HG03095 (cell line): Measurements from ENCODE around the gene EIF4EBP2.

Experiments
- ATAC-seq: cut with Tn5 transposase; IDR thresholded peaks from one replicate; pipeline ENCODE4 v1.9.1; 2021; ENCODE audit warnings: moderate library complexity; ENCODE audit not compliant: unreplicated experiment

EIF4EBP2 gene

DNA sequence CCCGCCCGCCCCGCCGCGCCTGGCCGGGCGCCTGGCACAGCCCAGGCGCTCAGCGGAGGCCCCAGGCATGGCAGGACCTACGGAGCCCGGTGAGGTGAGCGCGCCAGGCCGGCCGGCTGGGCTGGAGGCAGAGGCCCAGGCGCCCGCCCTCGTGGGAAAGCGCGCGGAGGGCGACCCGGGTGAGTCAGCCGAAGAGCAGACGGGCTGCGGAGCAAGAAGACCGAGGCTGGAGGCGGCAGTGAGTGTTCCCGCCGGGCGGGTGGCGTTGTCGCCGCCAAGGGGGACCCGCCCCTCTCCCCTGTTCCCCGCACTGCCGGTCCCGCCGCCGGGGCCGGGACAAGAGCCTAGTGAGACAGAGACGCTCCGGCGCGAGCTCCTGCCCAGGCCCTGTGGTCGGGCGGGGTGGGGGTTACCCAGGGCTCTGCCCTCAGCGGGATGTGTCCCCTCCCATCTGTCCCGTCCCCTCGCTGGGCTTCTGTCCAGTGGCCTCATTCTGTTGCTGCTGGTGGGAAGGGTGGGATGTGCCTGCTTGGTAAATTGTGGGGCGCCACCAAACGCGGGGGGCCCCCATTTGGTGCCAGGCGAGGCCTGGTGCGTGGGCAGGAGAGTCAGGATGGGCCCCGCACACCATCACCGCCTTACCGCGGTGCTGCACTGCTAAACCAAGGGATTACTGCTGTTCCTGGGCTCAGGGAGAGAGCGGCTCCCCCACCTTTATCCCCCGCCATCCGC, 54.5 kb downstream of the EIF4EBP2 start:
- ATAC-seq, result no peak

DNA sequence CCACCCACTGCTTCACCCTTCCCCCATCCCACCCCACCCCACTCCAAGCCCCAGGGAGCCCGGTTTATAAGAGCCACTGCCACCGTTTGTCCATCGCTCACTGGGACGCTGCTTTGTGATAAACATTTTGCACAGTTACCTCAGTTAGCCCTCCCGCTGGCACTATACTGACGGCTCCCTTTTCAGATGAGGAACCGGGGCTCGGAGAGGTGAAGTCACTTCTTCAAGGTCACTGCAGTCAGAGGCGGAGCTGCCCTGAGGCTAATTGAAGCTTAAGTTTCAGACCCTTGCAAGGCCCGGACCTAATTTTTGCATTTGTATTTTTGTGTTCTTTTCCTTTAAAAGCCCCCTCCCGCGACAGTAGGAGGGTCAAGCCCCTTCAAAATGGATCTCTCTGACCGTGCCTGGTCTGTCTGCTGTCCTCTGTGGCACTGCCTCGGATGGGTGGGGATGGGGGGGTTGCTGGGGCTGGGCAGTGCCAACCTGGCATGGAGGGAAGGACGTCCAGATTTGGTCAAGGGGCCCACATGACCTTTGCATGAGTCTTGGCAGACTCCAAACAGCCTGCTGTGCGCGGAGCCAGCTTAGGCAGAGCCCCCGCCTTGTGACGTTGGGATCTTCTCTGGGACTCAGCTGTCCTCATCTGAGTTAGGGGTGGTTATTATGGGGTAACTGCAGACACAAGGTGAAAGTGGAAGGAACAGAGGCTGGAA, 55.3 kb downstream of the EIF4EBP2 start:
- no peak for ATAC-seq

DNA sequence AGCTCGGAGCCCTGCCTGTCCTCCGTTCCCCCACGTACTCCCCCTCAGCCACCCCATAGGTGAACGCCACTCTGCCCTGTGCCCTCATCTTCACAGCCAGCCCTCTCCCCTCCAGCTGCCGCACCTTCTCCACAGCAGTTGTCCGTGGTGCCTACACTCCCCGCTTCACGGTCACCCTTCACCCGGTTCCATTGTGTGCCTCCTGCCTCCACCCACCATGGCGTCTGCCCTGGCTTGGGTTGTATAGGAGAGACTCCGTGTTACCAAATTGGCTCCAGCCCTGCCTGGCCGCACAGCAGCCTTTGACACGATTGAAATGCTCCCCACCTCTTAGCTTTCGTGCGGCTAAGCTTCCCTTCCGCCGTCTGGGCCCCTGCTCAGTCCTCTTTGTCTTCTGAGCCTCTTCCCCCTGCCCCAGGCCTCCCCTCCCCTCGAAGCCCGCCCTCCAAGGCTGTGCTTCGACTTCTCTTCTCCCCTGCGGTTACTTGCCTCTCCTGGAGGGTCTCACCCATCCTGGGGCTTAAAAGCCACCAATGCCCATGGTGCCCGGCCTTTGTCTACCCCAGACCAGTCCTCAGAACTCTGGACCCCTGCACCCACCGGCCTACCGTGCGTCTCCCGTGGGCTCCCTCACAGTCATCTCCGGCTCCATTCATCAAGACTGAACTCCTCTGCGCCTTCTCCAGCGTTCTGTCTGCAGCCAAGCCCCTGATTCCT, 56.0 kb downstream of the EIF4EBP2 start:
- ATAC-seq, result no peak

DNA sequence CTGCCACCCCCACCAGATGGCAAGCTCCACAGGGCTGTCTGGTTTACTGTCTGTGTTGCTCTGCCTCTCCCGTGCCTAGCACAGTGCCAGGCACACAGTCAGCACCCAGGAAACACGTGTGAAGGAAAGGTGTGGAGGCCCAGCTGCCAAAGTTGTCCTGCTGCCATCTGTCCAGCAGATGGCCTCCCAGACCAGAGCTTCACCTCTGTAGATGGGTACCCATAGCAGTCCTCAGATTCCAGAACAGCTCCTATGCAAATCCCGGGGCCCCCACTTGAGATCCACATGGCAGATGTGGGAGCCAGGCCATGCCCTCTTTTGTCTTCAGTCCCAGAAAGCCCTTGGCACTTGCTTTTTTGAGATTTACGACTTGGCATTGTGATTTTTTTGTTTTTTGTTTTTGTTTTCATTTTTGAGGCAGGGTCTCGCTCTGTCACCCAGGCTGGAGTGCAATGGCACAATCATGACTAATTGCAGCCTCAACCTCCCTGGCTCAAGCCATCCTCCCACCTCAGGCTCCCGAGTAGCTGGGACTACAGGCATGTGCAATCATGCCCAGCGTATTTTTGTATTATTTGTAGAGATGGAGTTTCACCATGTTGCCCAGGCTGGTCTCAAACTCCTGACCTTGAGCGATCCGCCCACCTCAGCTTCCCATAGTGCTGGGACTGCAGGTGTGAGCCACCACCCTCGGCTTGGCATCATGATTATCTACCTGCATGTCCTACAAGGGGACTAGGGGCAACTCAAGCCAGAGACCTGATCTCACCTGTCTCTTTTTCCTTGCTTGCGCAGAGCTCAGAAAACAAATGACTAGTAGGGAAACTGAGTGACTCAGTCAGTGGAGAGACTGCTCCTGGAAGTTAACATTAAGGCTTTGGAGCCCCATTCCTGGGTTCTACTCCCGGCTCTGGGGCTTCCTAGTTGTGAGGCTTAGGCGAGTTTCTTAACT, 57.7 kb downstream of the EIF4EBP2 start:
- ATAC-seq, result no peak

DNA sequence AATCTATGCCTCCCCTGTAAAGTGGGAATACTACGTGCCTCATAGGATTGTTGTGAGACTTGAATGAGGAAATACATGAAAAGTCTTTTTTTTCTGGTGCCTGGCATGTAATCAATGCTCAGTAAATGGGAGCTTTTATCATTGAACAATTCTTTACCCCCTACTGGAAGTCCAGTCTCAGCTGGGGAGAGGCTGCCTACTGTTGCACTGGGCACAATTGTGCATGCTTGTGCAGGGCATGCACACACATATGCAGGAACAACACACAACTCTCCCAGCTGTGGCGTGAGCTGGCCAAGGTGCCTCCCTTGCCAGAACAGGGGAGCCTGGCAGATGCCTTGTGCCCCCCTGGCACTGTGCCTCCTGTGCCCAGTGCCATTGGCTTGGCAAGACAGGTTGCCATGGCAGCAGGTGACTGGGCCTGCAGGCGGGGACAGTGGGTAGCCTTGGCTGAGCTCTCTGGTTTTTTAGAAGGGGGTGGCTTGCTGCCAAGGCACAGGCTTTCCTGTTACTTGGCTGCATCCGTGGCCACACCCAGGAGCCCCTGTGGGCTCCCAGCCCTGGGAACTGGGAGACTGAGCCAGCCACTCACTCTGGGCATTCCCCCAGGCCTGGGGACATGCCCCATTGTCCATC, 58.5 kb downstream of the EIF4EBP2 start:
- no peak for ATAC-seq

DNA sequence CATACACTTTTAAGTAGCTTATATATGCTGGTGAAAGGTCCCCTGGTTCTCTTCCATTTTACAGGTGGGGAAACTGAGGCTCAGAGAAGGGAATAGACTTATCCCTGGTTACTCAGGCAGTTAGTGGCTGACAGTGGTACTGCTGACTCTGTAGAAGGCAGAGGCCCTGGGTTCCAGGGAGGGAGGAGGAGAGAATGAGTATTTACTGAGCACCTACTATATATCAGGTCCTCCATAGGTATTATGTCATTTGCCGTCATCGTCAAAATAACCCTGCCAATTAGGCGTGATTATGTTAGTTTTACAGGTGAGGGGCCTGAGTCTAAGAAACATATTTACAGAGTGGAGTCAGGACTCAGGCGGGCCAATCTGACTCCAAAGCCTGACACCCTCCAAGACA, 61.3 kb downstream of the EIF4EBP2 start:
- no peak for ATAC-seq

DNA sequence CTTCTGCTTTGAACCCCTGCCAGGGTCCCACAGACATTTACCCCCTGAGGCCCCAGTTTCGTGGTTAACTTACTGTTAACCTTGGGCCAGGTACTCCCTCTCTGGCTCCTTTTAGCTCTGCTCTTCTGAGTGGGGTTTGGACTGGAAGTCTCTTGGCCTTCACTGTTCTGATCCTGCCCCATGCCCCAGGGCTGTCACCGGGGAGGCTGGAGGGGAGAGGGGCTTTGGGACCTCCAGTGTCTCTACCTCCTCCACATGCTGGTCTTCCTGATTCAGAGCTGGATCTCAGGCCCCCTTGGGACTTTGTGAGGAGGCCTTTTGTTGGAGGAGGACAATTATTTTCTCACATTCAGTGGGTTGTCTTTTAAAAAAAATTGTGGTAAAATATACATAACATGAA, 61.9 kb downstream of the EIF4EBP2 start:
- ATAC-seq, result no peak

DNA sequence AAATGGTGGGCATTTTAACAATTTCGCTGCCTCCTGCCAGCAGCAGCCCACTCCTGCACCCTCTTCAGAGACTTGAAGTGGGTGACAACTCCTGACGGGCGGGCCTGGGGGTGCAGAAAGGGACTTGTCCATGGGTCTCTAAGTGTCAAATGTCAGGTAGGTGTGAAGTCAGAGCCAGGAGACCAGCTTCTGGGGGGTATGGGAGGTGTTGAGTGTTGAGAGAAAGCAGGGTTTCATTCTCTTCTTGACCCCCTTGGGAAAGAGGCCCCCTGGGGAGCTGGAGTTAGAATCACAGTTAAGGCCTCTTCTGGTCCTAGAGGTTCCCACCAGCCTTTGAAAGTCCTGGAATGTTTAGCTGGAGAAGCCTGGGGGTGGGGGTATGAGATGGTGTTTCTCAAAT, 63.0 kb downstream of the EIF4EBP2 start:
- ATAC-seq, result no peak

DNA sequence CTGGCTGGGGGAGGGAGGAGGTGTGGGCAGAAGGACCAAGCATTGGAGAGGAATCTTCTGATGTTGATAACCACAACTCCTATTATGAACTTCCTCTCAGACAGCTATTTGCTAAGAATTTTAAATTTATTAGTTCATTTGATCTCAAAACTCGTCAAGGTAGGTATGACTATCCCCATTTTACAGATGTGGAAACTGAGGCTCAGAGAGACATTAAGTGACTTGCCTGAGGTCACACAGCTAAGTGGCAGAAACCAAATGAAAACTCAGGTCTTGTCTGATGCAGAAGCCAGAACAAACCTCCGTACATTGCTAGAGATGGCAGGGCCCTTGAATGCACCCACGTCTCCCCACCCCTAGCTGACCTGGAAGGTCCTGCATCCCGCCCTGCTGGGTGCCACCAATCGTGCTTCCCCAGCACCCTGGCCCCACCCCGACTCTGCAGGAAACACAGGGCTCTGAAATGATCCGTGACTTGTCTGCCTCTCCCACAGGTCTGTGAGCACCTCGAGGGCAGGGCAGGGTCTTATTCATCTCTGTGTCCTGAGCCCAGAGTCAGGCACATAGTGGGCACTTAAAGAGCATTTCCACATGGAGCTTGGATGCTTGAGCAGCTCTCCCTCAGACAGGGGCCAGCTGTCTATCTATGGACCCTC, 69.0 kb downstream of the EIF4EBP2 start:
- ATAC-seq, result no peak

DNA sequence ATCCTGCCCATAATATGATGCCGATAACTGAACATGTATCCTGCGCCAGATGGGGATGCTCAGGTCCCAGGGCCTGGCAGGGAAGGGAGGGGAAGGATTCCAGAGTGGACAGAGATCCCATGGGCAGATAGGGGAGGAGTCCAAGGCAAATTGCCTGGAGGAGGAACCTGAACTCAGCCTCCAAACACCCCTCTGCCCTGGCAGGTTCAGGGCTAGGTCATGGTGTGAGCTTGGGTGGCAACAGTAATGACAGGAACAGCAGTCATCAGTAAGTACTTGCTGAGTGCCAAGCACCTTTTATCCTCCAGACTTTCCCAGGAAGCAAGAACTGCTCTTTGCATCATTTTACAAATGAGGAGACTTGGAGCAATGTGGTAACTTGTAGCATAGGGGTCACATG, 70.8 kb downstream of the EIF4EBP2 start:
- no peak for ATAC-seq

DNA sequence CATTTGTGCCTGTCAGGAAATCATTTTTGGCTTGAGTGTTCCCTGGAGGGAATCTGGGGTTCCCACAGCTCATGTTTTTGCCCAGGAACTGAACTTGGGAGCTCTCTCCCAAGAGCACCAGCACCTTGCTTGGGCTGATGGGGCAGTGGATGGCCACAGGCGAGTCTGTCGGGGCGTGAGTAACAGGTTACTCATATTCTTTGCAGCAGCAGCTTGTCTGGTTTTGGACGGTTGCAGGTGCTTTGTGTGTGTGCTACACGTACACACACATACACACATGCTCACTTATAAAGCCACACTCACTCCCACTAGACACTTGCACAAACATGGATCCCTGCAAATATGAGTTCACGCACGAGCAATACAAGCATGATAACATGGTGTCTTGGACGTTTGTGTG, 71.7 kb downstream of the EIF4EBP2 start:
- no peak for ATAC-seq

DNA sequence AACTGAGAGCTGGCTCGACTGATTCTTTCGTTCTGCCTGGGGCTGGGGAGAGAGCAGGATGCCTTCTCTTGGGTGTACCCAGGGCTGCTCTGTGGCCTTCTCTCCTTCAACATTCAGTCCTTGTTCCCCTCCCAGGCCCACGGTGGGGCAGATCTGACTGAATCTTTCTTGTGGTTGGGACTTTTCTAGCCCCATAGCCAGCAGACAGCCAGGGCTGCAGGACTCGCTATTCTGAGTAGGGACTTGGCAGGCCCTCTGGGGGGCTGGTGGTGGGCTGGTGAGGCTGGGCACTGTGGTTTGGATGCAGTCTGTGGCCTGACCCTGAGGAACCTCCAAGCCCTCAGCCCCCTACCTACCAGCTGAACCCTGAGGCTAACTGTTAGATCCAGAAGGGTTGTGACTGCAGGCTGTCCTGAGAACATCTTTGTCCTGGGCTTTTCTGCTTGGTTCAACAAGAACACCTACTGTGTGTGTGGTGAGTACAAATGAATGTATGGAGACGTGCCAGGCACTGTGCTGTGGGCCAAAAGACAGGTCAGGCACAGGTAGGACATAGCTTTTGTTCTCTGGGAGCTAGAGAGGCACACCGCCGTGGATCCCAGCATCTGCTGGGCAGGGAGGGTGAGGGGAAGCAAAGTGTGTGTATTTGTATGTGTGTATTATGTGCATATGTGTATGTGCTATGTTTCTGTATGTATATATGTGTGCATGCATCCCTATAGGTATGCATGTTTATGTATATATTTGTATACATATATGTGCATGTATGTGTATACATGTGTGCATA, 72.5 kb downstream of the EIF4EBP2 start:
- no peak for ATAC-seq

DNA sequence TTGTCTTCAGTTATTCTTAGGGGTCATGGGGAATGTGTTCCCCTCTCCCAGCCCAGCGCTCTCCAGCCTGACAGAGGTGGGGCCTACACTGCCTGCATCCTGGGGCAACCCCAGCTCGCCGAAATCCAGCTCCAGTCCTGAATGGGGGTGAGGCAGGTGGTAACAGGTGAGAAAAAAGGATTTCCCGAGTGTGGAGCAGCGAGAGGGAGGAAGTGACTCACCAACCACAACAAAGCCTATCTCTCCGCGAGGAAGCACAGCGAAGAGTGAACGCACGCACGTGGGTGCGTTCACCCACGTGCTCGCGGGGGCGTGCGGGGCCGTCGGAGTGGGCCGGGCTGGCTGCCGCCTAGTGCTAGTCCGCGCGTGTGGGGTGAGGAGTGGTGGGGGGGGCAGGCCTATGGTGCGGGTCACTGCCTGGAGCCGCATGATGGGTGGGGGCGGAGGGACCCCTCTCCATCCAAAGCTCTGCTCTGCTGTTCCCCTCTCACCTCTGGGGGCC, 73.8 kb downstream of the EIF4EBP2 start:
- ATAC-seq, result no peak
